Fibroblast of mammary gland (primary cell): ENCODE measurements around the gene C14orf119.

ENCODE experiments used
- DNase-seq: peaks from one replicate; pipeline ENCODE4 v3.0.0-alpha.2; 2010; ENCODE audit warnings: low read depth
- H3K4me3 ChIP-seq: 2 replicates; pipeline ENCODE4 v1.5.1; 2011; ENCODE audit warnings: low read depth, mild to moderate bottlenecking, low read length, moderate library complexity; ENCODE audit not compliant: control insufficient read depth
- TF ChIP-seq, protein P1 (sequence below): conservative IDR thresholded peaks from 2 replicates; pipeline ENCODE4 v1.5.1; 2011; ENCODE audit warnings: low read depth, low read length, inconsistent platforms; ENCODE audit not compliant: control insufficient read depth, insufficient read depth

C14orf119 gene

DNA sequence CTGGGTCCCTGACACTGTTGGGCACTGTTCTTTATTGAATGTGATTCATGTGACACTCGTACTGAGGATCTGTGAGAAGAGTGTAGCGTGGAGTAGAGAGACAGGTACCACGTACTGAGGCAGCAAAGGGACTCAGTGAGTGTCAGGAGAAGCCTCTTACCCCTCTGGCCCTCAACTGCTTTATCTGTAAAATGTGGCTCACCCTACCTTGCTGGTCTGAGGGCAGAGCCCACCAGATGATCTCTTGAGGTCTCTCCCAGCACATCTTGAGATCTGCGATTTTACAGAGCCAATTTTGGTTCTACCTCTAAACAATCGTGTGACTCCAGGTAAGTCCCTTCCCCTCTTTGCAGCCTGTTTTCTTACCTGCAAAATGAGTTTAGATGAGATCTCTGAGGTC lies 20.6 kb downstream of the C14orf119 start:
- TF ChIP-seq, protein P1, sequence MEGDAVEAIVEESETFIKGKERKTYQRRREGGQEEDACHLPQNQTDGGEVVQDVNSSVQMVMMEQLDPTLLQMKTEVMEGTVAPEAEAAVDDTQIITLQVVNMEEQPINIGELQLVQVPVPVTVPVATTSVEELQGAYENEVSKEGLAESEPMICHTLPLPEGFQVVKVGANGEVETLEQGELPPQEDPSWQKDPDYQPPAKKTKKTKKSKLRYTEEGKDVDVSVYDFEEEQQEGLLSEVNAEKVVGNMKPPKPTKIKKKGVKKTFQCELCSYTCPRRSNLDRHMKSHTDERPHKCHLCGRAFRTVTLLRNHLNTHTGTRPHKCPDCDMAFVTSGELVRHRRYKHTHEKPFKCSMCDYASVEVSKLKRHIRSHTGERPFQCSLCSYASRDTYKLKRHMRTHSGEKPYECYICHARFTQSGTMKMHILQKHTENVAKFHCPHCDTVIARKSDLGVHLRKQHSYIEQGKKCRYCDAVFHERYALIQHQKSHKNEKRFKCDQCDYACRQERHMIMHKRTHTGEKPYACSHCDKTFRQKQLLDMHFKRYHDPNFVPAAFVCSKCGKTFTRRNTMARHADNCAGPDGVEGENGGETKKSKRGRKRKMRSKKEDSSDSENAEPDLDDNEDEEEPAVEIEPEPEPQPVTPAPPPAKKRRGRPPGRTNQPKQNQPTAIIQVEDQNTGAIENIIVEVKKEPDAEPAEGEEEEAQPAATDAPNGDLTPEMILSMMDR, result no peak
- no peak for DNase-seq

DNA sequence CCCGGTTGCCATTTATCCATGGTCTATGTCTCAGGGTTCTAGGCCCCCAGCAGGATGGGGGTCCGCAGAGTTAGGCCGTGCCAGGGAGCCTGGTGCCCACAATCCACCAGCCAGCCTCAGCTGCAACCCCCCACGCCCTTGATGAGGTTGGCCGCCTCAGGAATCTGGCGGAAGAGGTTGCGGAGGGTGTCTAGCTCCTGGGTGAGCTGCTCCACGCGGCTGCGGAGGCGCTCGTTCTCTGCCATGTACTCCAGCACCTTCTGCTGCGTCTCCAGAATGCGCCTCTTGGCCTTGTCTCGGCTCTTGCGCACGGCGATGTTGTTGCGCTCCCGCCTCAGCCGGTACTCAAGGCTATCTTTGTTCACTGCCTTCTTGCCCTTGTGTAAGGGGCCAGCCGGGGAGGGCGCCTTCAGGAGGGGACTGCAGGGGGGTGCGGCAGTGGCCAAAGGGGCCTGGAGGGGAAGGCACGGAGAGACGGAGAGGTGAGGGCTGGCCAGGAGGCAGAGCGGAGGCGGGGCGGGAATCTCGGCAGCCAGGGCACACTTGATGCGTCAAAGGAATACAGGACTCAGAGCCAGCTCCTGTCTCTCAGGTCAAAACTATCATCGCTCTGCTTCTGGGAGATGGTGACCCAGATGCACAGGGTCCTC lies 22.2 kb downstream of the C14orf119 start:
- no peak overlapping the region for H3K4me3 ChIP-seq
- no peak for DNase-seq
- TF ChIP-seq, protein P1, result no peak

More for the DNA sequence above, 20.6 kb downstream of the C14orf119 start:
- H3K4me3 ChIP-seq, result no peak overlapping the region

DNA sequence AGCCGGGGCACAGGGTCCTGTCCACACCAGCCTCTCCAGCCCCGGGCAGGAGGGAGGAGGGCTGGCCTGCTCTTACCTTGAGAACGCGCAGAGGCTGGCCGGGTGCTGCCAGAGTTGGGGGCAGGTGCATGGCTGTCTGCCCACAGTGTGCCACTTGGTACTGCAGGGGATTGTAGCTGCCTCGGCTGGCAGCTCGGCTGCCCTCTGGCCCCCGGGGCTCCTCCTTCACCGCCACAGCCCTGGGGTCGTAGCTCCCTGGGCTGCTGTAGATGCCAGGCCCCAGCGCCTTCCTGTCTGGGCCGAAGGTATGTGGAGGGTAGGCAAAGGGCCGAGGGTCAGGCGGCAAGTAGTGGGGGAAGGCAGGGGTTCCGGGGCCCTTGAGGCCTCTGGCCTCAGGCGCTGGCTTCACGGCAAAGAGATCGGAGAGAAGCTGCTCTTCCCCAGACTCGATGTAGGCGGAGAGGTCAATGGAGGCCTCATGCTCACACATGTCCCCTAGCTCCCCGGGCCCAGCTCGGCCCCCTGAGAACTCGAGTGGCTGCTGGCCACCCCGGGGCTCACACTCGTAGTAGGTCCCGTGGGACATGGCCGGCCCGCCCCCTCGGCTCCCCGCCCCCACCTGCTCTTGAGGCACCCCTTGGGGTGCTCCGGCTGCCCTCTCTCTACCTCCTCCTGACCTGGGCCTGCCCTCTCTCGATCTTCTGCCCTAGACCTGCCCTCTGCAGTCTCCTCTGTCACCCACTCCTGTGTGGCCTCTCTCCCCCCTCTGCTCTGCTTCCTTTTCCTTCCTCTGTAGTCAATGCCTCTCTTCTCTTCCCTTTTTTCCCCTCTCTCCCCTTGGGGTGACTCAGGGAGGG lies 23.4 kb downstream of the C14orf119 start, which contains the start of gene CEBPE:
TSS of gene CEBPE (minus strand) at position 750 of the 857 bp plus-strand sequence. CDS start at position 586, 164 bp downstream.
- no peak within 1 kb of the TSS for H3K4me3 ChIP-seq
- TF ChIP-seq, protein P1, result no peak
- DNase-seq, result no peak

DNA sequence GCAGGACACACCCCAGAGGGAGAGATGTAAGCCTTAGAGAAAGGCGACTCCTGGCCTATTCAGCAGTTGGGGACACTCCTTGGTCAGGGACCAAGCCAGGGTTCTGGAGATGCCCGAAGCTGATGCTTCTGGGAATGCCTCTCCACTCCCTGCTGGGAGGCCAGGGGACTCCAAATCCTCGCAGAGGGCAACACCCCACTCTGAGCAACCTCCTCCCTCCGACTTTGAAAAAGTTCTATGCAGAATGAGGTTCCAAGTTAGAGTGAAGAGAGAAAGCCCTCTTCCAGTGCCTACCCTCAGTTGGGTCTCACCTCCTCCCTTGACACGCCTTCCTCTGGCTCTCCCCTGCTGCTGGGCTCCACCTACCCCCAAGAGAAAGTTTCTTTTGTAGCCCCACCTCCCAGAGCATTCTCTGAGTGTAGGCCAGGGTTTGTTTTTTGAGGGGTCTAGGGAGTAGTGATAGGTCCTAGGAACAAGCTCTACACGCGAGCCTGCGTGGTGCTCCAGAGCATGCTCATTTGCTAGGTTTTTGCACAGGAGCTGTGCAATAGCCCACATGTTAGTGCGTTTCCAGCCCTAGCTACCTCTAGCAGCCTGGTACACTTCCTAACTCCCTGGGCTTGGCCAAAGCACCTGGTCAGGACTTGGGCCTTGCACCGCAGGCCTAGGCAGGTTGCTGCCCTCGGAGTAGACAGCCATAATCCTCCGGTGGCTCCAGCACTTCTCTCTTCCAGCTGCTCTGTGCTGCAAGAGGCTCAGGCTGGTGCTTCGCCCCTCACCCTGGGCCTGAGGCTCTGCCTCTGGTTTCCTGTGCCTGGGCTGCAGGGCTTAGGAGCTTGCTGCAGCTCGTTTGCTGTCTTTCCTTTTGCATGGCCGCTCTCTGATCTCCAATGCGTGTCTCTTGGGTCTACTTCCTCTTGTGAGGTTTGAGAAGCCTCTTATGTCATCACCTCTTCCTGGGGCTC lies 24.3 kb downstream of the C14orf119 start:
- DNase-seq, result no peak
- TF ChIP-seq, protein P1, result no peak
- no peak overlapping the region for H3K4me3 ChIP-seq

DNA sequence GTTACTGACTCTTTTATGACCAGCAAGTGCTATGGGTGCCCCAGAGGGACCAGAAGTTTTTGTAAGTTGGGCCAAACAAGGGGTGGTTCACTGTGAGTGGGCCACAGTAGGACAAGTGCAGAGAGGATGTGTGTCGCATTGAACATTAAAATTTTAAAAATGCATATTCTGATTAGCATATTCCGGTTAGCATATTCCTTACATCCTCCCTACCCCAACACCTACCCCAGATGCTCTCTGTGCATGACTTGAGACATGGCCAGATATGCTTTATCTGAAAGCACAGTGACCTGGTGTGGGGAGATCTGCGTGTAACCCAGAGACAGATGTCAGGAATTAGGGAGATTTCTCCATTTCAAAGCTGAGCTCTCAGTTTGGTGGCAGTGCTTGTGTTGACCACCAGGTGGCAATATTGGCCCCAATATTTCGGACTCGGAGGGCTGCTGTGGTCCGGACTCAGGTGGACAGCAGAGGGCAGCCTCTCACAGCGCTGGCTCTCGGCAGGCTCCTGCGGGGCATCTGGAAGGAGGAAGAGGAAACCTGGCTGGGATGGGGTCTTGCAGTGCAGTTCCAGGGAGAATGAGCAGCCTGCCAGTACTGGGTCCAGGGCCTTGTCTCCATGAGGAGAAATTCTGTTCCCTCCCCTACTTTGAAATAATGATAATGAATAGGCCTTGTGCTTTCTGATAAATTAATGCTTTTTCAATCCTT lies 25.4 kb downstream of the C14orf119 start:
- no peak overlapping the region for H3K4me3 ChIP-seq
- TF ChIP-seq, protein P1, result peak; percentile 100
- DNase-seq, result peak; percentile 82
